Activated CD4-positive, alpha-beta T cell treated with anti-CD3 and anti-CD28 coated beads for 1 hour (primary cell): ENCODE data around the gene YEATS2.
"Not testable (repeated sequence)": the region's sequence is repeated elsewhere in the genome, so short reads cannot be mapped to it uniquely, and the experiment has no call there.

Experiments used
- DNase-seq: peaks from one replicate; pipeline ENCODE4 v3.0.0-alpha.2; 2020

The YEATS2 gene

DNA sequence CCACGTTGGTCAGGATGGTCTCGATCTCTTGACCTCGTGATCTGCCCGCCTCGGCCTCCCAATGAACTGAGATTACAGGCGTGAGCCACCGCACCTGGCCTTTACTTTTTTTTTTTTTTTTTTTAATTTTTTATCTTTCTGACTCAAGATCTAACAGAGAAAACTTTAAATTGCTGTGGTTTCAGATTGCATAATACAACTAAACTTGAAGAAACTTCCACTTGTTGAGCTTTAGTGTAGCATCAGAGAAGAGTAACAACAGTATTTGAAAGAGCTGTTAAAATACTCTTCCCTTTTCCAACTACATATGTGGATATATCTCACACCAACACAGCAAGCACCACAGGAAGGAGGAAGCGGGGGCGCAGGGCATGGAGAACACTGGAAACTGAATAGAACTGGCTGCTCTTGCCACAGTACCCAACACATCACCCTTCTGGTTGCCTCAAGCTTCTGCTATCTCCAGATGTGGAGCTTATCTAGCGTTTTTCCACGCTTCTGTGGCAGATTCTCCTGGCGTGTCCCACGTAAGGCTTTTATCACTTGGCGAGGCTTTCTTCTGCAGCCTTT is 82.4 kb downstream of the YEATS2 start:
- DNase-seq: no peak

DNA sequence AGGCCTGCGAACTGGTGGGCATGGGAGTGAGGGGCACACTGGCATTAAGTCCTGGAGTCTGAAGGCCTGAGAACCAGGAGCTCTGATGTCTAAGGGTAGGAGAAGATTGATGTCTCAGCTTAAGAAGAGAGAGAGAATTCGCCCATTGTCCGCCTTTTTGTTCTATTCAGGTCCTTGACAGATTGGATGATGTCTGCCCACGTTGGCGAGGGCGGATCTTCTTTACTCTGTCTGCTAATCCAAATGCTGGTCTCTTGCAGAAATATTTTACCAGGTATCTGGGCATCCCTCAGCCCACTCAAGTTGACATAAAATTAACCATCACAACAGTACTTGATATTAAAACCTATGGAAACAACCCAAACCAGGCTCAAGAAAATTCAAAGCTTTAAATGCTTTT is 83.6 kb downstream of the YEATS2 start:
- DNase-seq: no peak

DNA sequence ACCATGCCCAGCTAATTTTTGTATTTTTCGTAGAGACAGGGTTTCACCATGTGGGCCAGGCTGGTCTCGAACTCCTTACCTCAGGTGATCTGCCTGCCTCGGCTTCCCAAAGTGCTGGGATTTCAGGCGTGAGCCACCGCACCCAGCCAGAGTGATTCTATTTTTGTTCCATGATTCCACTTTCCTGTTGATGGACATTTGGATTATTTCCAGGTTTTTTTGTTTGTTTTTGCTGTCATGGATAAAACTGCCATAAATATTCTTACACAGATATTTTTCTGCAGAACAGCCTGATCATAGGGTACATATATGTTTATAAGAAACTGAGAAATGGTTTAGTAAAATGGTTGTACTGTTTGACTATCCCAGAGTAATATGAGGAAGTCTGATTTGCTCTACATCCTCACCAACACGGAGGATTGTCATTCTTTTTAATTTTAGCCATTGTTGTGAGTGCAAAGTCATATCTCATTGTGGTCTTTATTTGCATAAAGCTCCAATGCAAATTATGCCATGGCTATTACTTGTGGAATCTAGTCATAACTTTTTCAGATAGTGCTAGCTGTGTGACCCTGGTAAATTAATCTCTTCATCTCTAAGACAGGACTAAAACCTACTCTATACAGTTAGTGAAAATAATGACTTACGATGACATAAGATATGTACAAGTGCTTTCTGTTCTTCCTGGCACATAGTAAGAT is 85.1 kb downstream of the YEATS2 start:
- DNase-seq: no peak

DNA sequence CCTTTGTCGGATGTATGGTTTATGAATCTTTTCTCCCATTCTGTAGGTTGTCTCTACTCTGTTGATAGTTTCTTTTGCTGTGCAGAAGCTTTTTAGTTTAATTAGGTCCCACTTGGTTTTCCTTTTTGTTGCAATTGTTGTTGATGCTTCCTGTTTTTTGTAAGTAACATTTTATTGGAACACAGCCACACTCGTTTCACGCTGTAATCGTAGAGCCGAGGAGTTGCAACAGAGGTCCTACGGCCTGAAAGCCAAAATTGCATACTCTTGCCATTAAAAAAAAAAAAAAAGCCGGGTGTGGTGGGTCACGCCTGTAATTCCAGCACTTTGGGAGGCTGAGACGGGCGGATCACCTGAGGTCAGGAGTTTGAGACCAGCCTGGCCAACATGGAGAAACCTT is 86.9 kb downstream of the YEATS2 start:
- DNase-seq: not testable (repeated sequence)

DNA sequence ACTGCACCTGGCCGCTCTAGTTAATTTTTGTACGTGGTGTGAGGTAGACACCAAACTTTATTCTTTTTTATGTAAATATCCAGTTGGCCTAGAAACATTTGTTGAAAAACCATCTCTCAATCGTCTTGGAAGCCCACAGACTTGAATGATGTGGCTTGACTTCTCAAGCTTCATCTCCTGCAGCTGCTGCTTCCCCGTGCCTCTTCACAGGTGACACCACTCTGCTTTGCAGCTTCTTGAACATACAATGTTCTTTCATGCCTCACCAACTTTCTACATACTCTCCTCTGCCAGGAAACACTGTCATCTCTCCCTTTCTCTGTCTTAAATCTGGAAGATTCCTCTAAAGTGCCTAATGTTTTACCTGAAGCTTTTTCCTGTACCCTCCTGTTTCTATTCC is 92.2 kb downstream of the YEATS2 start:
- no peak for DNase-seq

DNA sequence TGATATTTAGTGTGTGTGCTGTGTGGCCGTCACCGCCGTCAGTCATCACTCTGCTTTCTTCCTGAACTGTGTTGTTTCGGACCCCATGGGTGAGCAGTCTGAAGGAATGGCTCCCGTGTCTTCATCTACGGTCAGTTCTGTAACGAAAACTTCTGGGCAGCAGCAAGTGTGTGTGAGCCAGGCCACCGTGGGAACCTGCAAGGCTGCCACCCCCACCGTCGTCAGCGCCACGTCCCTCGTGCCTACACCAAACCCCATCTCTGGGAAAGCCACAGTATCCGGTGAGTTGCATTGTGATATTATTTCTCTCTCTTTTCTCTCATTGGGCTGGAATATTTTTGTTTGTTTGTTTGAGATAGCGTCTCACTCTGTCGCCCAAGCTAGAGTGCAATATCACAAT is 93.1 kb downstream of the YEATS2 start:
- DNase-seq: no peak

DNA sequence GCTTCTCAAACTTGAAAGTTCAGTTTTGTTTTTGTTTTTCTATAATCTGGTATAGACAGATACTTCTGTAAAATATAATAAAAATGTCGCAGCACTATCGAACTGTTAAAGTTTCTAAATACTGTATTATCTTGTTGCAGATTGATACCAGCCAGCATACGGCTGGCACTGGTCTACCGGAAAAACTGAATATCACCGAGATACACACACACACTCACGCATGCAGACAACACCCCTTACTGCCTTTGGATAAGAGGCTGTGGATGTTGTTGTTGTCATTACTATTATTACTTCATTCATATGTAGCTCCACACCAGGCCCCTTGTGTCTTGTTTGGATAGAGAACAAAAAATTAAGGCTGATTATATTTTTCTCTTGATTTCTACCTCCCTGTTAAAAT is 95.4 kb downstream of the YEATS2 start:
- DNase-seq: no peak

DNA sequence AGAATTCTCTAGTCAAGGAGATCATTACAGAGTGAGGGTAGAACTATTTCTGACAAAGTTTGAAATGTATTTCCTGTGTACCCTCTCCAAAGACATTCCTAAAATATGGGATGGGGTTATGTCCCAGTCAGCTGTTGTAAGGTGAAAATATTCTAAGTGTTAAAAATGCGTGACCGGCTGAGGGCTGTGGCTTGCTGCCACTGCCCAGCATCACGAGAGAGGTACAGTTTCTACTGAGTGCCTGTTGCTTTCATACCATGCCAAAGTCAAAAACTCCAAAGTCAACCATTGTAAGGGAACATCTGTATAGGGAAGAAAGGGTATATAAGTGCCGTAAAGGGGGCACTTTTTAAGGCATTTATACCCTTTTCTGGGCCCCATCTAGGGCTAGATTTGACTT is 96.9 kb downstream of the YEATS2 start:
- DNase-seq: no peak

DNA sequence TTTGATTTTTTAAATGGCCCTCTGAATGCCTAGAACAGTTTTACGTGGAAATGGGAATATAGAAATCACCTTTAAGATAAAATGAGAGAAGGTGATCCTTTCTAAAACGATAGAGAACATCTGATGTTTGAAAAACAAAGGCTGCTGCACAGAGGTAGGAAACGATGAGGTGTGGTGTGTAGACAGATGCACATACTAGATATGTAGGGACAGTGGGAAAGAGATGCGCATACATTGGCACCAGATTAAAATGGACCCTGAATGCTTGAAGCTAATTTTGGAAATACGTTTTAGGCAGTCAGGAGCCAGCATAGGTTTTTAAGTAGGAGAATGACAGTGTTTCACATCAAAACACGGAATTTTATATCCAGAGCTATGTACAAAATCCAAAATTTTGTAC is 98.8 kb downstream of the YEATS2 start:
- DNase-seq: no peak

DNA sequence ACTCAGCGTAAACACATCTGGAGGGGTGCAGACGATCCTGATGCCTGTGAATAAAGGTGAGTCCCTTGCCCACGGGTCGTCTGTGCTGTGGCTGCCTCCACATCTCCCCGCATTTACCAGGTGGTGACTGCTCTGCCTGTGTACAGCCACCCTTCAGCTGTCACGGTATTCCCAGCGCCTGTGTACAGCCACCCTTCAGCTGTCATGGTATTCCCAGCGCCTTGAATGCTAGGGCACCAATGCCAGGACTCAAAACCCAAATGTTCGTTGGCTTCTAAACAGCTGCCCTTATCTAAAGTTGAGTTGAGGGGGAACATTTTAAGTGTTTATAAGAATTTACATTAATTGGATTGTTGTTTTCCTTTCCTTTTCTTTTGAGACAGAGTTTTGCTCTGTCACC is 100.4 kb downstream of the YEATS2 start:
- DNase-seq: no peak

DNA sequence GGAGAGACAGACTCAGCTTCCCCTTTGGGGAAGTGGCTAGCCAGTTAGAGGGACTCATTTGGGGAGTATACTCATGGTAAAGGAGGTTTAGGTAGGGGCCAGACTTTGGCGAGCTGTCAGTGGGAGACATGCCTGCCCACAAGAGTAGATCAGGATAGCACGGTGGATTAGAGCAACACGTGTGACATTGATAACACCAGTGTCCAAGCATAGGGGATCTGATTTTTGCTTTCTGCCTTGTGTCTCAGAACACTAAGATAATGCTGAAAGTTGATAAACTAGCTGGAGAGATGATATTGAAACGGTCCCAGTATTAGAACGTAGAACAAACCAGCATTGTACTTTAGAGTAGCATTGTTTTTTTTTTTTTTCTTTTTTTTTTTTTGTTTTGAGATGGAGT is 101.9 kb downstream of the YEATS2 start:
- DNase-seq: no peak

DNA sequence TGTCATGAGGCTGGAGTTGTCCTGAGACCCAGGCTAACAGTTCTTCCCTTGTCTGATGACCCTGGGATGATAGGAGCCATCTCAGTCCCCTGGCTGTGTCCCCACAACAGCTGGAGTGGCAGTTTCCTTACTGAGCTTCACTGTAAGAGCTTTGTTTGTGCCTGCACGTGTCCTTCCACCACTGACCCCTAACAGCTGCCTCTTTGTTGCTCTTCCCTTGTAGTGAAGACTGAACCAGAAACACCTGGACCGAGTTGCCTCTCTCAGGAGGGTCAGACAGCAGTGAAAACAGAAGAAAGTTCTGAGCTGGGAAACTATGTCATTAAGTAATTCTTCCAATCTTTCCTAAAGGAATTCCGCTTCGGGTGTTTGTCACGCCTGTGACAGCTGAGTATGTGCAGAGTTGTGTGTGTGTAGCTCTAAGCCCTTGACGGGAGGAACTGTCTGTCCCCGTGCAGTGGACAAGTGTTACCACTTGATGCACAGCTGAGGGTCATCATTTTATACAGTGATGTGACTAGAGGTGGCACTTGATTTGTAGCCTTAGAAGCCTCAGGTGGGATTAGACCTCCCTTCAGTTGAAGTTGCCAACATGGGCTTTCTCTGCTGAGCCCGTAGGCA is 102.8 kb downstream of the YEATS2 start:
- DNase-seq: no peak

DNA sequence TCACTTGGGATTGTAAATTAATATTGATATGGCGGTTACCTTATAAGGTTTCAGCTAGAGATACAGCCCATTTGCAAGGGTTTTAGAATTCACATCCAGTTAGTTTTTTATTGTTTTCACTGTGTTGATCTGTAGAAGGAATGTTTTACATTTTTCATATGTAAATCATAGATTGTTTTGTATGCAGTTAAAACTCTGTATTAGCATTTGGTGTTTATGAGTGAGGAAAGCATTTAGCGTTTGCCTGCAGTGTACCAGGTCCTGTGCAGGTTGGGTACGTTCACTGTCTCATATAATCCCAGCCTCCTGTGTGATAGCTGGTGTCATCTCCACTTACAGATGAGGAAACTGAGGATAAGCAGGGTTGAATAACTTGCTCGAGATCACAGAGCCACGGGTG is 104.0 kb downstream of the YEATS2 start:
- no peak for DNase-seq

DNA sequence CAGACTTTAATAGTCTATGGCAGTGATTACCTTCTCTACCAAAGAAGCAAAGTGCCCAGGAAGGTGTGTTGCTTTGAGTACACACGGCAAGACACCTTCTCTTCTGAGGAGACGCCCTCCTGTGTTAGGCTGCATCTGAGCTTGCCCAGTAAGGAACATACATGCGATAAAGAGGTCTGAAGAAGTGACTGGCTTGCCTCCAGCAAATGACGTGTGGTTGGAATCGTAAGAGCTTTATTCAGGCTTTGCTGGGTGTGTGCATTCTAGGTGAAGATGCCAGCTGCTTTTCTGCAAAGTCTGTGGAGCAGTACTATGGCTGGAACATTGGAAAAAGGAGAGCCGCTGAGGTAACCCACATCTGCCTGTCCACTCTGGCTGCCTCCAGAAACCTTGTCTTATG is 105.4 kb downstream of the YEATS2 start:
- DNase-seq: no peak

DNA sequence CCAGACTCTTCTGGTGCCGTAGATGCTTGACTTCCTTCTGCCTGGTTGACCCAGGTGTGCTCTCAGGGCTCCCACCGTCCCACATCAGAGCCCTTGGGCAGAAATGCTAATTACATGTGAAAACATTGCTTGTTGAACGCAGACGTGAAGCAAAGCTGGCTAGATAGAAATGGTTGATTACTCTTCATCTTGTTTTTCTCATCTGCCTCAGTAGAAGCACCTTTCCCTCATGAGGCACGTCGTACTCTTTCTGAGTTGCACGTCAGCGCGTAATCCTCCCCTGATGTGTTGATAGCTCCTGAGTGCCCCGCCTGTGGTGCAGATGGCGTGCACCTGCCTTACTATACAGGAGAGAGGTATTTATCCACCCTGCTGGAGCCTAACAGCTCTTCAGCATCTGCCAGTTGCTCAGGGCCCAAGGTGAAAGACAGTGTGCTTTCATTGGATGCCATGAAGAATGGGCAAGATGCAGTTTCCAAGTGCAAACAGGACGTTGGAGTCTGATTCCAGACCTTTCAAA is 109.7 kb downstream of the YEATS2 start:
- DNase-seq: no peak

DNA sequence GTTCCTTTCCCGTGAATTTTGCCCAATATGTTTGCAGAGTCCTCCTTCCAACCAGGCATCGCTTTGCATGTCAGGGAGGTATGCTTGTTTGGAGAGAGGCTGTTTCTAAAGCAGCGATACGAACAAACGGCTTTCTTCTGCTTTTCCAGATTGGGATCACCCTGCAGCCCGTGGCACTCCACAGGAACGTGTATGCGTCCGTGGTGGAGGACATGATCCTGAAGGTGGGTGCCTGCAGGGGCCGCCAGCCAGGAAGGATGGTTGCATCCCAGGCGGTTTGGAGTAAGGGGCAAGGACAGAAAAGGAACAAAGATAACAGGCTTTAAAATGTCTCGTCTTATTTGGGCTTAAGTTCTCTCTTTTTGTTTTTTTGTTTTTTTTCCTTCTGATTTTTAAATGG is 110.3 kb downstream of the YEATS2 start:
- no peak for DNase-seq

DNA sequence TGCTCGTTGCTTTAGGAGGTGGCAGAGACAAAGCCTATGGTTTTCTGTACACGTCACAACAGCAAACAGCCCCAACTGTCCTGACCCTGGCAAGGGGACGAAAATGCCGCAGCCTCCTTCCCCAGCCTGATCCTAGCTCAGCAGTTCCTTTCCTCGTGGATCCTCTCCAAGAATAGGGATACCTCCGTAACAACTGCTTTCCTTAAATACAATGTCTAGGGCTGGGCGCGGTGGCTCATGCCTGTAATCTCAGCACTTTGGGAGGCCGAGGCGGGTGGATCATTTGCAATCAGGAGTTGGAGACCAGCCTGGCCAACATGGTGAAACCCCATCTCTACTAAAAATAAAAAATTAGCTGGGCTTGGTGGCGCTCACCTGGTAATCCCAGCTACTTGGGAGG is 110.8 kb downstream of the YEATS2 start:
- DNase-seq: no peak

DNA sequence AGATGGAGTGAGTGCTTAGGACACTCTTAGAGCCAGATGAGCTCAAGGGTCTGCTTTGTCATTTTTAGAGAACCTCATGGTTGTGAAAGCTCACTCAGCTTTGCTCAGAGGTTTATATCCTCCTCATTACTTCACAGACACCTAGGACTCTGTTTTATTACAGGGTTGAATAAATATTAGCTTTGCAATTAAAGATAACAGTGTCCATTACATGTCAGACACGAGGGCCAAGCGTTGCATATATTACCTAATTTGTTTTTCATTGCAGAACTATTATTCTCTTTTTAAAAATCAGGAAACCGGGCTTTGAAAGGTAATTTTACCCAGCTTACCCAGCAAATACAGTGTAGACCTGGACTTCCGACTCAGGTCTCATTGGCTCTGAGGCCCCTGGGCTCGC is 111.7 kb downstream of the YEATS2 start:
- DNase-seq: no peak

DNA sequence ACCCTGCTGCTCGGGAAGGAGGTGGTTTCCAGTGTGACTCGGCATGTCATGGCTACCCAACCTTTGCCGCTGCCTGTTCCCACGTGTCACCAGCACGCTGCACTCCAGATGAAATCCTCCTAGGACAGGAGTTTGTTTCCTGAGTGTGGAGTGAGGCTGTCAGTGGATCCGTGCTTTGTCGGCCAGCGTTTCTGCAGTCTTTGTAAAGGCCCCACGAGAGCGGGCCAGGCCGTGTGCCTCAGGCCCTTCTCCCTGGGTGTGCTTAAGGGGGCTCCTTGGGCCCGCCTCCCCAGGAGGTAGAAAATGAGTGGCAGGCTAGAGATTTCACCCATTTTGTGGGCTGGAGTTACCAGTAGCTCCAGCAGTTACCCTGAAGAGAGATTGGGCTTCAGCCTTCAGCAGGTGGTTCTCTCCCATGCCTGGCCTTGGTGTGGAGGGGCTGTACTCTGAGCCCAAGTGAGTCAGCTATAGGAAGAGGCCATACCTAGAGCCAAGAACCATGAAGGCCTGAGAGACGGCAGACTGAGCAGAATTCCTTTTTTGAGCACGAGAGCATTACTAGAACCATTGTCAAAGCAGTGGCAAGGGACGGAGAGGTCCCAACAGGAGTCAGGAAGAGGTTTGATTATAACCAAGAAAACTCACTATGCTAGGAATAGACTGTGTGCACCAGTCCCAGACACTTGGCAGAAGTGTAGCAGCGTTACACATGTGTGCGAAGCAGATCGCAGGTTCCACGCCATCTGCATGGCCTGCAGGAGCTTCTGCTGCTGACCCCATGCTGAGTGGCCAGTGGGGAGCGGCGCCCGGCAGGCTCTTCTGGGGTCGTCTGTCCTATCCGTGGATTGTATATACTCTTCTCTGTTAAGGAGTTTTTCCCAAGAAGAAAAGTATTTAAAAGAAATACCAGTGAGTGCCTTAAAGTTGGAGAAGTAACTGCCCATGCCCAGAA is 113.3 kb downstream of the YEATS2 start:
- DNase-seq: no peak

DNA sequence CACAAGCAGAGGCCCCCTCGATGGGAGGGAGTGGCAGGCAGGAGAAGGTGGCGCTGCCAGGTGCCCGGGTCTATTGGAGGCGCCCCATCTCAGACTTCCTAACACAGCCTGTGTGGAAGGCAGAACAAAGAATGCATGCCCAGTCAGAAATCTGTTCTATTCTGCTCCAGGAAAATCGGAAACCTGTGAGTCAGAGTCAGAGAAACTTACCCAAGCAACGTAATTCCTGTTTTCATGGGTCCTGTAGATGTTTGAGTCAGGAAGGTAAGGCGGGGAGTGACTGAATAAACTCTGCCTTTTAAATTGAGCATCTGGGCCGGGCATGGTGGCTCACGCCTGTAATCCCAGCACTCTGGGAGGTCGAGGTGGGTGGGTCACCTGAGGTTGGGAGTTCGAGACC is 114.0 kb downstream of the YEATS2 start:
- DNase-seq: no peak

DNA sequence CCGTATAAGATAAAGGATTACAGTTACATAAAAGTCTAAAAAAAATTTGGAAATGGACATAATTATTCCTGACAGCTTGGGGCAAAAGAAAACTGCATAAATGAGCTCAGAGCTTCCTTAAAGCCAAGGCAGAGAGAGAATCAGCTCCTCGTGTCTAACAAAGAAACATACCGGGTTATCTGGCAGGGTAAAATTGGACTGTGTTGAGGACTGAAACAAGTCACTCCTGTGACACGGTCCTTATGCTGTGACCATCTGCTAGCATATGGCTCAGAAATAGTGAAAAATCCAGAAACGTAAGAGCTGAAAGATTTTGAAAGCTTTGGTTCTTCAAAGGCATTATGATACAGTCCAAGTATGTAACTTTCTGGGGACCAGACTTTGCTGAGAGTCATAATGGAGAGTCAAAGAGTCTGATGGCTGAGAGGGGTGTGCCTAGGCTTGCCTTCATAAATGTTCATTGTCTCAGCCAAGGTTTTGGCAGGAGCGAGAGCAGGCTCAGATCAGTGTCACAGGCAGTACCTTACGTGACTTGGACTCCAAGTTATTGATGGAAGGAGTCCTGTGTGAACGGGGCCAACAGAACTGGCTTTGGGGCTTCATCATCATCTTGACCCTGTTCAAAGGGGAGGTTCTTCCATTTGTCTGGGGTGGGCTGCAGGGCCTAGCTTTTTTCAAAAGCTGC is 115.3 kb downstream of the YEATS2 start:
- DNase-seq: no peak

DNA sequence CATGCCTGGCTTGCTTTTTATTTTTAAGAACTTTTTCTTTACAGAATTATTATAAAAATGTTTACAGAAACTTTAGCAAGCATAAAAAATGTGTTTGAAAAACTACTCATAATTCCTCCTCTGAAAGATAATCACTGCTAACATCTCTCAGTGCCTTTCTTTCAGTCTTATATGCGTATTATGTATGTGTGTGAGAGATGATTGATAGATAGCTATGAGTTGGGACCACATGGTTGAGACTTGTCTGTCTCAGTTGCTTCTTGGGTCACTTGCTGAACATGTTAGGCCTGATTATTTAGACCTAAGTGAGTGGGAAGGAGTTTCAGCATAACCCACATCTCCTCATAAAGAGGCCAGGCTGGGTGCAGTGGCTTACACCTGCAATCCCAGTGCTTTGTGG is 116.6 kb downstream of the YEATS2 start:
- DNase-seq: no peak

DNA sequence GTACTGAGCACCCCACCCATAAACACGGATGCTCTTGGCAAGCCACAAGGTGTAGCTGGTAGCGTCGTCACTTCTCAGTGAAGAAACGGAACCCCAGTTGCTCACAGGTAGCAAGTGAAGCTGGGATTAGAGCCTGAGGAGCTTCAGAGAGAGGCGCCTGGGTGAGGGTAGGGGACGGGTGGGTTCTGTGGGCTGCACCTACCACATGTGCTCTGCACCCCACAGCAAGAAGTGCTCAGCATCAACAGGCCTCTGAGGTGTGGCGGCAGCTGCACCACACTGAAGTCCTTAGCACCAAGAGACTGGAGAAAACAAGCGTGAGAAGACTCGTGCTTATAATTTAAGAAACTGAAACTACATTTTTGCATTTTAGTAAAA is 118.0 kb downstream of the YEATS2 start:
- no peak for DNase-seq
